ENCODE results near the gene PRSS33.

GRCh38 chr16:2749476-2749875, 37.9 kb downstream of the PRSS33 start:
- no peak for TF ChIP-seq CTCF (IDR thresholded peaks at IDR 0.05)
- TF ChIP-seq EP300 (IDR thresholded peaks at IDR 0.05): no peak
- TF ChIP-seq POLR2A (IDR thresholded peaks at IDR 0.05): no peak
- TF ChIP-seq POLR2AphosphoS5 (IDR thresholded peaks at IDR 0.05): no peak

All from gastroesophageal sphincter (tissue), 3 donors.